Measurements from ENCODE around the gene FAM156A. TPM values are rescaled to one million over a fixed set of nuclear protein-coding genes. Genes with fewer than 3 reads are reported as not detected.
"Not testable (repeated sequence)": the region's sequence is repeated elsewhere in the genome, so short reads cannot be mapped to it uniquely, and the experiment has no call there.

The FAM156A gene
- total and polyA plus RNA-seq, 8 donors = 3.2 to 23.0 (median 8.5) TPM

DNA sequence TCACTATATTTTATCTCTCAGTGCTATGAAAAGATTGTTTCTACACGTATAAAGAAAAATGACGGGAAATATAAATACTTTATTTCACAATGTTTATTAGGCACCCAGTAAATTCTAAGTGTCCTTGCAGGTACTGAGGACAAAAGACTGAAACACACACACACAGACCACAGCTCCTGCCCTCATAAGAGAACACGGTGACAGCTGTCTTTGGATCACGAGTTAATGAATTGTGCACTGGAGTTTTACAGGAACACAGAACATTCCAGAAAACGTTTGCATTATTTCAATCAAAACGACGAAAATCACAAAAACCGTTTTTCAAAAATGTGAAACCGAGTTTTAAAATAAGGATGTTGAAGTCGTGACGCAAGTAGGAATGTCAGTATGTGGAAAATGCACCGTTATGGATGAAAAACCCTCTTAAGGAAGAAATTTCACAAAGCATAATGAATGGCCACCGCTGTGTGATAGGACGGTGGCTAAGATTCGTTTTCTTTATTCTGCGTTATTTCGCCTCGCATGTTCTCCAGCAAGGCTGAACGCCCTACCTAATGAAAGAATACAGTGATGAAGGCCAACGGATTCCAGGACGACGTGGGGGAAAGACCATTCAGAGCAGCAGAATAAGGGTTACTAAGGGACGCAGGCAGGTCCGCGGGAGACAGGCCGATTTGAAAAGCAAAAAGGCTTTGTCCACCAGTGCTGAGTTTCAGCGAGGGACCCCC is 24.2 kb downstream of the FAM156A start:
- intact Hi-C loops (cut with DNase I) = no loop called here
- TF ChIP-seq, protein P1, sequence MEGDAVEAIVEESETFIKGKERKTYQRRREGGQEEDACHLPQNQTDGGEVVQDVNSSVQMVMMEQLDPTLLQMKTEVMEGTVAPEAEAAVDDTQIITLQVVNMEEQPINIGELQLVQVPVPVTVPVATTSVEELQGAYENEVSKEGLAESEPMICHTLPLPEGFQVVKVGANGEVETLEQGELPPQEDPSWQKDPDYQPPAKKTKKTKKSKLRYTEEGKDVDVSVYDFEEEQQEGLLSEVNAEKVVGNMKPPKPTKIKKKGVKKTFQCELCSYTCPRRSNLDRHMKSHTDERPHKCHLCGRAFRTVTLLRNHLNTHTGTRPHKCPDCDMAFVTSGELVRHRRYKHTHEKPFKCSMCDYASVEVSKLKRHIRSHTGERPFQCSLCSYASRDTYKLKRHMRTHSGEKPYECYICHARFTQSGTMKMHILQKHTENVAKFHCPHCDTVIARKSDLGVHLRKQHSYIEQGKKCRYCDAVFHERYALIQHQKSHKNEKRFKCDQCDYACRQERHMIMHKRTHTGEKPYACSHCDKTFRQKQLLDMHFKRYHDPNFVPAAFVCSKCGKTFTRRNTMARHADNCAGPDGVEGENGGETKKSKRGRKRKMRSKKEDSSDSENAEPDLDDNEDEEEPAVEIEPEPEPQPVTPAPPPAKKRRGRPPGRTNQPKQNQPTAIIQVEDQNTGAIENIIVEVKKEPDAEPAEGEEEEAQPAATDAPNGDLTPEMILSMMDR (IDR thresholded peaks at IDR 0.05) = no peak
- peak overlapping the region; percentile 42 to 74 (median 60) for H3K4me3 ChIP-seq

DNA sequence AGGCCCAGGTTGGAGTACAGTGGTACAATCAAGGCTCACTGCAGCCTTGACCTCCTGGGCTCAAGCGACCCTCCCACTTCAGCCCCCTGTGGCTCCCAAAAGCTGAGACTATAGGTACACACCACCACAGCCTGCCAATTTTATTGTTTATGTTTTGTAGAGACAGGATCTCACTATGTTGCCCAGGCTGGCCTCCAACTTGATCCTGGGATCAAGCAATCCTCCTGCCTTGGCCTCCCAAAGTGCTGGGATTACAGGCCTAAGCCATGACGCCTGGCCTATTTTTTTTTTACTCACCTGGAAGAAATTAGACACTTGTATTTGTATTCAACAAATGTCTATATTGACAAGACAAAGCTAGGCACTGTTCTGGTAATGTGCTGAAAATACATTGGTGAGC is 25.1 kb downstream of the FAM156A start:
- ATAC-seq (no peak), FAIRE-seq (no peak), DNase-seq (peak in 1 of 6 donors; percentile 6)
- Histone ChIP-seq H3K36me3 (no peaks in the 10 kb centered on the region), H3K4me3 (no peak overlapping the region), H3K4me1 (peaks cover 0 to 4% (median 4%) of the 10 kb centered on the region in 3 donors), H3K27me3 (peaks cover 0 to 3% (median 1%) of the 10 kb centered on the region in 4 donors), H3K9me3 (no peaks in the 10 kb centered on the region), H3K27ac (no peak overlapping the region)
- WGBS, 2 donors = 87 to 88% methylated on average over 2 of the region's 2 CpGs
- intact Hi-C loops (cut with DNase I) = no loop called here
- TF ChIP-seq, protein P1 (IDR thresholded peaks at IDR 0.05) = no peak

More for the DNA sequence above, 24.2 kb downstream of the FAM156A start:
- peak overlapping the region; percentile 87 to 97 (median 94) for H3K27ac ChIP-seq
- FAIRE-seq (no peak), ATAC-seq (no peak), DNase-seq (no peak)
- no peaks in the 10 kb centered on the region for H3K9me3 ChIP-seq
- peaks cover 0 to 4% (median 4%) of the 10 kb centered on the region in 3 donors for H3K4me1 ChIP-seq
- H3K27me3 ChIP-seq = peaks cover 0 to 3% (median 1%) of the 10 kb centered on the region in 4 donors
- H3K36me3 ChIP-seq = no peaks in the 10 kb centered on the region
- 1% methylated on average over 27 of the region's 27 CpGs for WGBS, 2 donors

DNA sequence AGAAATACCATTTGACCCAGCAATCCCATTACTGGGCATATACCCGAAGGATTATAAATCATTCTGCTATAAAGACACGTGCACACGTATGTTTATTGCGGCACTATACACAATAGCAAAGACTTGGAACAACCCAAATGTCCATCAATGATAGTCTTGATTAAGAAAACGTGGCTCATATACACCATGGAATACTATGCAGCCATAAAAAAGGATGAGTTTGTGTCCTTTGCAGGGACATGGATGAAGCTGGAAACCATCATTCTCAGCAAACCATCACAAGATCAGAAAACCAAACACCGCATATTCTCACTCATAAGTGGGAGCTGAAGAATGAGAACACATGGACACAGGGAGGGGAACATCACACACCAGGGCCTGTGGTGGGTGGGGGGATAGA is 28.1 kb downstream of the FAM156A start:
- ATAC-seq; H3K4me1 ChIP-seq; H3K9me3 ChIP-seq; intact Hi-C loops (cut with DNase I); H3K27ac ChIP-seq; DNase-seq; FAIRE-seq; H3K4me3 ChIP-seq; H3K36me3 ChIP-seq: not testable (repeated sequence)
- H3K27me3 ChIP-seq = peaks cover 0 to 13% (median 1%) of the 10 kb centered on the region in 4 donors
- 72 to 77% methylated on average over 6 of the region's 6 CpGs for WGBS, 2 donors

DNA sequence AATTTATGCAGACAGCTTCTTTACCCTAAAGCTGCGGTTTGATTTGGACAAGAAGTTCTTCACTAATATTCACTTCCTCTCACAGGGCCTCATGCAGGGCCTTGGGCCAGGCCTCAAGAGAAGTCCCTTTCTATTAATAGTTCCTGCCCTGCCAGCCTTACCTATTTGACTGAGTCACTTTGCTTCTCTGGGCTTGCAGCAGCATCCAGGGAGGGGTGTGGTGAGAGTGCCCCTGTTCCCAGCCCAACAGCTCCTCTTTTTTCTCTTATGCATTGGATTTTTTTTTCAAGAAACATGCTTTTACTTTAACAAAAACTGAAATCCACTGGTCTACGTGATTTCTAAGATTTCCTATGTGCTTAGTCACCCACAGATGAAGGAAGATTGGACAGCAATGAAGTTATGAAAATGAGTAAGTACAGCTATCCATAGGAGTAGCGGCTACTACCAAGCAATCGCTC is 34.5 kb downstream of the FAM156A start:
- Histone ChIP-seq H3K36me3 (no peaks in the 10 kb centered on the region), H3K27ac (no peak overlapping the region), H3K4me3 (no peak overlapping the region), H3K27me3 (peaks cover 0 to 10% (median 0%) of the 10 kb centered on the region in 4 donors), H3K9me3 (no peaks in the 10 kb centered on the region), H3K4me1 (no peaks in the 10 kb centered on the region)
- ATAC-seq = peak in 1 of 4 donors; percentile 6
- TF ChIP-seq, protein P1 (IDR thresholded peaks at IDR 0.05) = no peak
- no peak for FAIRE-seq
- DNase-seq = peak in 2 of 6 donors; percentile 17 to 28
- WGBS, 2 donors = 37 to 38% methylated on average over 4 of the region's 4 CpGs
- intact Hi-C loops (cut with DNase I) = no loop called here

DNA sequence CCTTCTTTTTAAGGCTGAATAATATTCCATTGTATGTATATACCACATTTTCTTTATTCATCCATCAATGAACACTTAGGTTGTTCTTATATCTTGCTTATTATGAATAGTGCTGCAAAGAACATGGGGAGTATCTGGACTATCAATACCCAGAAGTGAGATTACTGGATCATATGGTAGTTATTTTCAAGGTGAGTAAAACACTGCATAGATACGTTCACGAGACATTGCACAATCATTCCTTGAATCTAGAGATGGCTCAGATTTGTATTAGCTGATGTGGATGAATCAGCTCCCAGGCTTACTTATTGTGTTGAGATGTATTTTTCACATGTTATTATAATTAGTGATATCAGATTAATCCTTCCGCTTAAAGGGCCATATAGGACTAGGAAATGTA is 43.6 kb downstream of the FAM156A start:
- intact Hi-C loops (cut with DNase I) = not testable (repeated sequence)

DNA sequence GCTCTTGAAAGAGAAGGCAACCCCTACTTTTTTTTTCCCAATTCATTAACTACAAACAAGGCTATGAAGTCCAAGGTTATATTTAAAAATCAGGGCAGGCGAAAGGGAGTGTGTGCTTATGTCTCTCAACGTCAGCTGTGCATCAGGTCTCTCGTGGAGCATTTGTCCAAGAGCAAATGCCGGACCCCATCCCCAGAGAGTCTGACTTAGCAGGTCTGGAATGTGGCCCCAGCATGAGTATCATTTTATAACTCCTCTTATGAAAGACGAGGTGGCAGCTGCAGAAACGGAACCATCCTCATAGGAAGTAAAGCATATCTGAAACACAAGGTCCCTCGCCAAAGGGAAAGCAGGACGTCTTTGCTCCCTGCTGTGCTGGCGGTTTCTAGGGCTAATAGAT is 44.6 kb downstream of the FAM156A start:
- H3K36me3 ChIP-seq; H3K4me3 ChIP-seq; H3K27me3 ChIP-seq; intact Hi-C loops (cut with DNase I); H3K4me1 ChIP-seq; ATAC-seq; DNase-seq; H3K27ac ChIP-seq; FAIRE-seq; H3K9me3 ChIP-seq: not testable (repeated sequence)
- no CpG with 5 or more reads among the region's 9 CpGs for WGBS, 2 donors

More for the DNA sequence above, 43.6 kb downstream of the FAM156A start:
- not testable (repeated sequence) for H3K9me3 ChIP-seq, H3K27me3 ChIP-seq, H3K36me3 ChIP-seq, DNase-seq, H3K4me1 ChIP-seq, H3K27ac ChIP-seq, ATAC-seq, H3K4me3 ChIP-seq
- peak; percentile 93 for FAIRE-seq
- no CpG with 5 or more reads among the region's 3 CpGs for WGBS, 2 donors

DNA sequence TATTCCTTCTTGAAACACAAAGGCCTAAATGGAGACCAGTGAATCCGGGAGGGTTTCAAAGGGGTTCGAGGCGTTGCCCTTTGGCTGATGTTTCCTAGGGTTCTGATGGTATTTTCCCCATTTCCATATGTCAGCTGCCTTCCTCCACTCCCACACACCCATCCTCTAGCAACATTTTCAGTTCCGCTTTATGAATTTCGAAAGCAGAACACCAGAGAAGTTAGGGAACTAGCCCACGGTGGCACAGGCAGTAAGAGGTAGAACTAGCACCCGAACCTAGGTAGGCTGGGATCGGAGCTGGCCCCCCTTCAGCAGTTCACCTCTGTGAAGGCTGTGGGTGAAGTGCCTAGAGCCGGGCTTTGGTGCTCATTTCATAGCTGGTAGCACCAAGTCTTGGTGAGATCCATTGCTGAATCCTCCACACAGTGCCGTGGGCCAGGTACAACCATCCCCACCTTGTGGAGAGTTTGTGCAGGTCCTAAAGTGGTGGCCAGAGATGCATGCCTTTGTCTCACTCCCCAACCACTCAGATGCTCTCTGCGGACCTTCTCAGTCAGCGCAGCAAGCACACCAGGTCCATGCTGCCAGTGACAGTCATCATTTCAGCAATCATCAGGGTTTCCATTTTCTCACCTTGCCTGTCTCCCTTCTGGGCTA is 48.9 kb downstream of the FAM156A start:
- H3K27me3 ChIP-seq; DNase-seq; H3K4me1 ChIP-seq; H3K36me3 ChIP-seq; H3K27ac ChIP-seq; H3K9me3 ChIP-seq; FAIRE-seq; H3K4me3 ChIP-seq; intact Hi-C loops (cut with DNase I): not testable (repeated sequence)
- no CpG with 5 or more reads among the region's 12 CpGs for WGBS, 2 donors
- peak in 1 of 4 donors; percentile 31 for ATAC-seq

DNA sequence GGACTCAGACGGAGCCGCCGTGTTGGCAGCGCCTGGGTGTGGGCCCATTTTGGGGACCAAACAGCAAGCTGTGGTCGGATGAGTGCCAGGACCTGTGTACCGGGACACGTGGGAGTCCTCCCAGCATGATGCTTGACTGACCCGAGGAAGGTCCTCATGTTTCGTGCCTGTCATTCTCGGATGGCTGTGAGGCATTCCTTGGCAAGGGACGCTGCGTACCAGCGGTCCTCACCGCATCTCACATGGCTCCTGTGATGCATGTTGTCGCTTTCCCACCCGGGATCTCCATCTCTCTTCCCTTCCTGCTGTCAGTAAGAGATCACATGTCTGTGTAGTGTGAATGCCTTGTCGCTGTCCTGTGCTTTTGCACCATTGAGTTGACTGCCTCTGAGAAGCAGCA is 50.4 kb downstream of the FAM156A start:
- FAIRE-seq; ATAC-seq; H3K36me3 ChIP-seq; H3K9me3 ChIP-seq; DNase-seq; H3K4me3 ChIP-seq; intact Hi-C loops (cut with DNase I); H3K27me3 ChIP-seq; H3K27ac ChIP-seq; H3K4me1 ChIP-seq: not testable (repeated sequence)
- WGBS, 2 donors = no CpG with 5 or more reads among the region's 17 CpGs

DNA sequence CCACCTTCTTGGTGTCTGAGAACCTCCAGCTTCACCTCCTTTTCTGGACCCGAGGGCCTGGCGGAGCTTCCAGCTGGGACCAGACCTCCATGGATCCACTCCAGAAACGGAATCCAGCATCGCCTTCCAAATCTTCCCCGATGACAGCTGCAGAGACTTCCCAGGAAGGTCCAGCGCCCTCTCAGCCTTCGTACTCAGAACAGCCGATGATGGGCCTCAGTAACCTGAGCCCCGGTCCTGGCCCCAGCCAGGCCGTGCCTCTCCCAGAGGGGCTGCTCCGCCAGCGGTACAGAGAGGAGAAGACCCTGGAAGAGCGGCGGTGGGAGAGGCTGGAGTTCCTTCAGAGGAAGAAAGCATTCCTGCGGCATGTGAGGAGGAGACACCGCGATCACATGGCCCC is 51.2 kb downstream of the FAM156A start:
- DNase-seq; H3K9me3 ChIP-seq; H3K4me1 ChIP-seq; H3K27ac ChIP-seq; H3K4me3 ChIP-seq; FAIRE-seq; ATAC-seq; H3K36me3 ChIP-seq; H3K27me3 ChIP-seq; intact Hi-C loops (cut with DNase I): not testable (repeated sequence)
- WGBS, 2 donors = no CpG with 5 or more reads among the region's 17 CpGs

All from pancreas (tissue), 10 donors.